NCI-H1930 (cell line): Measurements from ENCODE around the gene CDKN2C.

ENCODE experiments used
- DNase-seq, 2 experiments: peaks; one replicate each; lab custom pipeline; 2025; lab: John Stamatoyannopoulos, UW

The CDKN2C gene

GRCh38 chr1:50964863-50965262, 5.2 kb upstream of the CDKN2C start:
- DNase-seq = no peak

GRCh38 chr1:50966991-50967390, 3.1 kb upstream of the CDKN2C start:
- no peak for DNase-seq

- no peak for DNase-seq
Observed at GRCh38 chr1:50967416-50968157, 2.5 kb upstream of the CDKN2C start.

GRCh38 chr1:50968158-50968820, 1.8 kb upstream of the CDKN2C start:
- DNase-seq = peak; percentile 73 to 81

- DNase-seq = no peak
Observed at GRCh38 chr1:50968821-50969610, 1.0 kb upstream of the CDKN2C start.

- peak in 1 of 2 experiments; percentile 63 for DNase-seq
Observed at GRCh38 chr1:50970509-50970887, 453 bp downstream of the CDKN2C start.

- DNase-seq = peak; percentile 36 to 63
Observed at GRCh38 chr1:50970931-50971582, 1.0 kb downstream of the CDKN2C start.

GRCh38 chr1:50971748-50972305, 1.8 kb downstream of the CDKN2C start:
- DNase-seq = no peak

GRCh38 chr1:50972766-50973165, 2.7 kb downstream of the CDKN2C start:
- DNase-seq = no peak

- no peak for DNase-seq
Observed at GRCh38 chr1:50973255-50973654, 3.2 kb downstream of the CDKN2C start.

- no peak for DNase-seq
Observed at GRCh38 chr1:50973875-50974617, 4.0 kb downstream of the CDKN2C start.

GRCh38 chr1:50974618-50974935, 4.5 kb downstream of the CDKN2C start:
- no peak for DNase-seq

GRCh38 chr1:50975436-50975835, 5.4 kb downstream of the CDKN2C start:
- DNase-seq = no peak

GRCh38 chr1:50976111-50976889, 6.3 kb downstream of the CDKN2C start:
- DNase-seq = no peak

- no peak for DNase-seq
Observed at GRCh38 chr1:50976890-50977574, 7.0 kb downstream of the CDKN2C start.

GRCh38 chr1:50977575-50978143, 7.6 kb downstream of the CDKN2C start:
- DNase-seq = peak in 1 of 2 experiments; percentile 30

- DNase-seq = peak; percentile 17 to 18
Observed at GRCh38 chr1:50978144-50978851, 8.3 kb downstream of the CDKN2C start.

- DNase-seq = no peak
Observed at GRCh38 chr1:50978852-50979781, 9.1 kb downstream of the CDKN2C start.
